WTC11 (cell line): Measurements from ENCODE around the gene CRYGN. TPM values are rescaled to one million over a fixed set of nuclear protein-coding genes. Genes with fewer than 3 reads are reported as not detected.

ENCODE experiments used
- ATAC-seq: fragments of 200-7000 bp; cut with Tn5 transposase; 2 replicates; pipeline ENCODE4 v1.10.0; 2021; ENCODE audit warnings: mild to moderate bottlenecking, moderate library complexity
- CTCF ChIA-PET: fragments of 300-600 bp; sonication (Branson Sonifier 250); formaldehyde crosslinking; loops from one replicate; lab custom pipeline; 2021; ENCODE audit warnings: antibody characterized with exemption; lab: Charles Lee
- POLR2A ChIA-PET: fragments of 350-600 bp; sonication (Branson Sonifier 250); formaldehyde crosslinking; loops from one replicate; lab custom pipeline; 2021; ENCODE audit warnings: antibody characterized with exemption; lab: Charles Lee
- DNase-seq: peaks from one replicate; pipeline ENCODE4 v3.0.0; 2021; ENCODE audit warnings: low spot score
- H3K27ac Mint-ChIP-seq: 2 replicates; pipeline ENCODE4 v1.8.0; 2021; ENCODE audit warnings: mixed read lengths
- H3K27me3 Mint-ChIP-seq: 2 replicates; pipeline ENCODE4 v1.8.0; 2021; ENCODE audit warnings: low read depth, mild to moderate bottlenecking, moderate library complexity, mixed read lengths
- H3K36me3 Mint-ChIP-seq: 2 replicates; pipeline ENCODE4 v1.8.0; 2021; ENCODE audit warnings: mixed read lengths
- H3K4me1 Mint-ChIP-seq: 2 replicates; pipeline ENCODE4 v1.8.0; 2022; ENCODE audit warnings: mixed read lengths
- H3K4me3 Mint-ChIP-seq: 2 replicates; pipeline ENCODE4 v1.8.0; 2021; ENCODE audit warnings: mild to moderate bottlenecking, moderate library complexity, mixed read lengths
- H3K9me3 Mint-ChIP-seq: 2 replicates; pipeline ENCODE4 v1.8.0; 2021; ENCODE audit warnings: mixed read lengths
- CREM ChIP-seq: sonication (generic); formaldehyde crosslinking; IDR thresholded peaks from 2 replicates; pipeline ENCODE4 v1.8.1; 2022; ENCODE audit warnings: mild to moderate bottlenecking, missing genetic modification reagents, moderate library complexity
- ESRRA ChIP-seq: sonication (generic); formaldehyde crosslinking; IDR thresholded peaks from 2 replicates; pipeline ENCODE4 v1.8.1; 2022; ENCODE audit warnings: mild to moderate bottlenecking, missing genetic modification reagents, borderline replicate concordance
- GRHL2 ChIP-seq: fragments of 250-450 bp; sonication (Bioruptor Pico); IDR thresholded peaks from 2 replicates; pipeline ENCODE4 v1.8.0; 2022; ENCODE audit warnings: mild to moderate bottlenecking, moderate library complexity; ENCODE audit not compliant: insufficient replicate concordance, severe bottlenecking
- GTF2I ChIP-seq: fragments of 250-450 bp; sonication (Bioruptor Pico); conservative IDR thresholded peaks from 2 replicates; pipeline ENCODE4 v1.4.0; 2021; ENCODE audit warnings: mild to moderate bottlenecking
- NFYB ChIP-seq: sonication (generic); formaldehyde crosslinking; conservative IDR thresholded peaks from 2 replicates; pipeline ENCODE4 v1.8.0; 2022; ENCODE audit warnings: low read depth, missing genetic modification reagents
- NR3C1 ChIP-seq: sonication (generic); formaldehyde crosslinking; conservative IDR thresholded peaks from 2 replicates; pipeline ENCODE4 v1.8.1; 2023; ENCODE audit warnings: low read depth, mild to moderate bottlenecking, missing genetic modification reagents
- OVOL2 ChIP-seq: fragments of 250-450 bp; sonication (Bioruptor Pico); IDR thresholded peaks from 2 replicates; pipeline ENCODE4 v1.9.0; 2021; ENCODE audit warnings: mild to moderate bottlenecking, borderline replicate concordance
- PRRX2 ChIP-seq: fragments of 250-450 bp; sonication (Bioruptor Pico); IDR thresholded peaks from 2 replicates; pipeline ENCODE4 v1.8.0; 2021; ENCODE audit warnings: mild to moderate bottlenecking
- TEAD4 ChIP-seq: sonication (generic); formaldehyde crosslinking; IDR thresholded peaks from 2 replicates; pipeline ENCODE4 v1.8.0; 2022; ENCODE audit warnings: mild to moderate bottlenecking, missing genetic modification reagents
- ZBTB21 ChIP-seq: sonication (generic); formaldehyde crosslinking; IDR thresholded peaks from 2 replicates; pipeline ENCODE4 v1.8.1; 2023; ENCODE audit warnings: mild to moderate bottlenecking, missing genetic modification reagents, borderline replicate concordance
- ZMAT4 ChIP-seq: fragments of 250-450 bp; sonication (Bioruptor Pico); IDR thresholded peaks from 2 replicates; pipeline ENCODE4 v1.9.0; 2021; ENCODE audit warnings: mild to moderate bottlenecking
- ZNF263 ChIP-seq: sonication (generic); formaldehyde crosslinking; IDR thresholded peaks from 2 replicates; pipeline ENCODE4 v1.8.1; 2022; ENCODE audit warnings: low read depth, mild to moderate bottlenecking, moderate library complexity, missing genetic modification reagents
- total RNA-seq: library from RNA; stranded (reverse); gene quantifications from 3 replicates; pipeline ENCODE4 v1.2.3, GENCODE V29; 2021
- TF ChIP-seq, protein P1 (sequence below): sonication (generic); formaldehyde crosslinking; IDR thresholded peaks from 2 replicates; pipeline ENCODE4 v1.8.1; 2022; ENCODE audit warnings: missing genetic modification reagents, borderline replicate concordance
- TF ChIP-seq, protein P2 (sequence below): fragments of 250-450 bp; sonication (Bioruptor Pico); IDR thresholded peaks from 2 replicates; pipeline ENCODE4 v1.8.0; 2021; ENCODE audit warnings: mild to moderate bottlenecking
- TF ChIP-seq, protein P3 (sequence below): fragments of 250-450 bp; sonication (Bioruptor Pico); IDR thresholded peaks from 2 replicates; pipeline ENCODE4 v2.1.2; 2022; ENCODE audit warnings: mild to moderate bottlenecking, moderate library complexity
- TF ChIP-seq, protein P4 (sequence below): sonication (generic); formaldehyde crosslinking; IDR thresholded peaks from 2 replicates; pipeline ENCODE4 v1.8.1; 2022; ENCODE audit warnings: mild to moderate bottlenecking, missing genetic modification reagents, moderate library complexity, borderline replicate concordance
- TF ChIP-seq, protein P5 (sequence below): fragments of 250-450 bp; sonication (Bioruptor Pico); conservative IDR thresholded peaks from 2 replicates; pipeline ENCODE4 v1.9.0; 2021; ENCODE audit warnings: mild to moderate bottlenecking
- TF ChIP-seq, protein P6 (sequence below): fragments of 200-600 bp; IDR thresholded peaks from 2 replicates; pipeline ENCODE4 v1.8.0; 2022; ENCODE audit warnings: antibody characterized with exemption

The CRYGN gene
- total RNA-seq, 1 experiment from 2014 or later: 1.5 TPM

DNA sequence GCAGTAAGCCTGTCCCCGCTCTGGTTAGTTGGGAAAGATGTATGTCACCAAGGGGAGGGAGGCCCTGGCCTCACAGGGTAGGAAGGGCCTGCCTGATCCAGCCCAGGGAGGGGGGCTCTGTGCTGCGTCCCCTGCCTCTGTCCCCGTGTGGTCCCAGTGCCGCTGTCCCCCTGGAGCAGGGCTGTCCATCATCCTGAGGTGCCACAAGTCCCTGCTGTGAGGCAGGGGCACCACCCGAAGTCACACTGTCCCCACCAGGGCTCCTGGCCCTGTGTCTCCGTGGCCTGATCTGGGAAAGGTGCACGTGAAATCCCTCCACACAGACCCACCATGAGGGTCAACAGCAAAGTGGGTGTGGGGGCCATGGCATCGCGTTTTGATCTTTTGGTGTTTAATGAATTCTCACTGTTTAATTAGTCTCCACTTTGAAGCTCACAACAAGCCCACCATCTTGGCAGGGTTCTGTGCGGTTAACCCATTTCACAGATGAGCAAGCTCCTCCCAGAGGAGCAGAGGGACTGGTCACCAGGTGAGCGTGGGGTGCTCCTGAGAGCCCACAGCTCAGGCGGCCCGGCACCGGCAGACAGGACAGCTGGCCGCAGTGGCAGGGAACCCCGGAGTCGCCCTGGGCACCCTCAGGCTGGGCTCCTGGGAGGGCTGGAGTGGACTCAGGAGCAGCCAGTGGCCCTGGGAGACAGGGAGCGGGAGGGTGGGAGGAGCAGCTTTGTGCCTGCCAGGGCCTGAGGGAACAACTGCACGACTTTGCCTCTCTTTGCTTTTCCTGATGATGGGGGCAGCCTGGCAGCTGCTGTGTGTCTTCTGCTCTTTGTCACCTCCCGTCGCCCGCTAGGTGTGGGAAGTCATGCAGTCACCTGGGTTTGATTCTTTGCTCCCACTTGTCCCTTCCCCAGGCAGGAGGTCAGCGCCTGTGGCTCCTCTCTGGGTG, 12.0 kb upstream of the CRYGN start:
- POLR2A ChIA-PET: interaction anchor here (0.5 to 0.6 kb wide), 2 partner anchors 13 to 1127 kb away, joined by 3 read pairs; no protein-coding TSS in a partner anchor
- peaks cover 9% of the 10 kb centered on the region for H3K27me3 Mint-ChIP-seq
- H3K9me3 Mint-ChIP-seq: peaks cover under 1% of the 10 kb centered on the region; the same call in 1 of the 2 replicates
- H3K36me3 Mint-ChIP-seq: no peaks in the 10 kb centered on the region; the same call in 1 of the 2 replicates
- DNase-seq (no peak), ATAC-seq (no peak)
- no peak overlapping the region; the same call in 1 of the 2 replicates for H3K27ac Mint-ChIP-seq
- CTCF ChIA-PET: interaction anchor here (0.6 to 2.7 kb wide), 4 partner anchors 8 to 220 kb away, joined by 3 to 7 read pairs (median 4); no protein-coding TSS in a partner anchor
- TF ChIP-seq, protein P1, sequence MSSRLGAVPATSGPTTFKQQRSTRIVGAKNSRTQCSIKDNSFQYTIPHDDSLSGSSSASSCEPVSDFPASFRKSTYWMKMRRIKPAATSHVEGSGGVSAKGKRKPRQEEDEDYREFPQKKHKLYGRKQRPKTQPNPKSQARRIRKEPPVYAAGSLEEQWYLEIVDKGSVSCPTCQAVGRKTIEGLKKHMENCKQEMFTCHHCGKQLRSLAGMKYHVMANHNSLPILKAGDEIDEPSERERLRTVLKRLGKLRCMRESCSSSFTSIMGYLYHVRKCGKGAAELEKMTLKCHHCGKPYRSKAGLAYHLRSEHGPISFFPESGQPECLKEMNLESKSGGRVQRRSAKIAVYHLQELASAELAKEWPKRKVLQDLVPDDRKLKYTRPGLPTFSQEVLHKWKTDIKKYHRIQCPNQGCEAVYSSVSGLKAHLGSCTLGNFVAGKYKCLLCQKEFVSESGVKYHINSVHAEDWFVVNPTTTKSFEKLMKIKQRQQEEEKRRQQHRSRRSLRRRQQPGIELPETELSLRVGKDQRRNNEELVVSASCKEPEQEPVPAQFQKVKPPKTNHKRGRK (CRISPR knock-in tag): no peak
- TF ChIP-seq GTF2I (CRISPR knock-in tag) (no peak), NFYB (CRISPR knock-in tag) (no peak), CREM (CRISPR knock-in tag) (no peak), TEAD4 (CRISPR knock-in tag) (no peak), PRRX2 (no peak), ZMAT4 (CRISPR knock-in tag) (no peak), NR3C1 (CRISPR knock-in tag) (no peak), GRHL2 (no peak), OVOL2 (CRISPR knock-in tag) (no peak), ESRRA (CRISPR knock-in tag) (no peak), ZBTB21 (no peak), ZNF263 (CRISPR knock-in tag) (no peak)
- TF ChIP-seq, protein P2, sequence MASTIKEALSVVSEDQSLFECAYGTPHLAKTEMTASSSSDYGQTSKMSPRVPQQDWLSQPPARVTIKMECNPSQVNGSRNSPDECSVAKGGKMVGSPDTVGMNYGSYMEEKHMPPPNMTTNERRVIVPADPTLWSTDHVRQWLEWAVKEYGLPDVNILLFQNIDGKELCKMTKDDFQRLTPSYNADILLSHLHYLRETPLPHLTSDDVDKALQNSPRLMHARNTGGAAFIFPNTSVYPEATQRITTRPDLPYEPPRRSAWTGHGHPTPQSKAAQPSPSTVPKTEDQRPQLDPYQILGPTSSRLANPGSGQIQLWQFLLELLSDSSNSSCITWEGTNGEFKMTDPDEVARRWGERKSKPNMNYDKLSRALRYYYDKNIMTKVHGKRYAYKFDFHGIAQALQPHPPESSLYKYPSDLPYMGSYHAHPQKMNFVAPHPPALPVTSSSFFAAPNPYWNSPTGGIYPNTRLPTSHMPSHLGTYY (CRISPR knock-in tag): no peak
- TF ChIP-seq, protein P3, sequence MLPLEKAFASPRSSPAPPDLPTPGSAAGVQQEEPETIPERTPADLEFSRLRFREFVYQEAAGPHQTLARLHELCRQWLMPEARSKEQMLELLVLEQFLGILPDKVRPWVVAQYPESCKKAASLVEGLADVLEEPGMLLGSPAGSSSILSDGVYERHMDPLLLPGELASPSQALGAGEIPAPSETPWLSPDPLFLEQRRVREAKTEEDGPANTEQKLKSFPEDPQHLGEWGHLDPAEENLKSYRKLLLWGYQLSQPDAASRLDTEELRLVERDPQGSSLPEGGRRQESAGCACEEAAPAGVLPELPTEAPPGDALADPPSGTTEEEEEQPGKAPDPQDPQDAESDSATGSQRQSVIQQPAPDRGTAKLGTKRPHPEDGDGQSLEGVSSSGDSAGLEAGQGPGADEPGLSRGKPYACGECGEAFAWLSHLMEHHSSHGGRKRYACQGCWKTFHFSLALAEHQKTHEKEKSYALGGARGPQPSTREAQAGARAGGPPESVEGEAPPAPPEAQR: no peak
- TF ChIP-seq, protein P4, sequence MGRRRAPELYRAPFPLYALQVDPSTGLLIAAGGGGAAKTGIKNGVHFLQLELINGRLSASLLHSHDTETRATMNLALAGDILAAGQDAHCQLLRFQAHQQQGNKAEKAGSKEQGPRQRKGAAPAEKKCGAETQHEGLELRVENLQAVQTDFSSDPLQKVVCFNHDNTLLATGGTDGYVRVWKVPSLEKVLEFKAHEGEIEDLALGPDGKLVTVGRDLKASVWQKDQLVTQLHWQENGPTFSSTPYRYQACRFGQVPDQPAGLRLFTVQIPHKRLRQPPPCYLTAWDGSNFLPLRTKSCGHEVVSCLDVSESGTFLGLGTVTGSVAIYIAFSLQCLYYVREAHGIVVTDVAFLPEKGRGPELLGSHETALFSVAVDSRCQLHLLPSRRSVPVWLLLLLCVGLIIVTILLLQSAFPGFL (CRISPR knock-in tag): no peak
- TF ChIP-seq, protein P5, sequence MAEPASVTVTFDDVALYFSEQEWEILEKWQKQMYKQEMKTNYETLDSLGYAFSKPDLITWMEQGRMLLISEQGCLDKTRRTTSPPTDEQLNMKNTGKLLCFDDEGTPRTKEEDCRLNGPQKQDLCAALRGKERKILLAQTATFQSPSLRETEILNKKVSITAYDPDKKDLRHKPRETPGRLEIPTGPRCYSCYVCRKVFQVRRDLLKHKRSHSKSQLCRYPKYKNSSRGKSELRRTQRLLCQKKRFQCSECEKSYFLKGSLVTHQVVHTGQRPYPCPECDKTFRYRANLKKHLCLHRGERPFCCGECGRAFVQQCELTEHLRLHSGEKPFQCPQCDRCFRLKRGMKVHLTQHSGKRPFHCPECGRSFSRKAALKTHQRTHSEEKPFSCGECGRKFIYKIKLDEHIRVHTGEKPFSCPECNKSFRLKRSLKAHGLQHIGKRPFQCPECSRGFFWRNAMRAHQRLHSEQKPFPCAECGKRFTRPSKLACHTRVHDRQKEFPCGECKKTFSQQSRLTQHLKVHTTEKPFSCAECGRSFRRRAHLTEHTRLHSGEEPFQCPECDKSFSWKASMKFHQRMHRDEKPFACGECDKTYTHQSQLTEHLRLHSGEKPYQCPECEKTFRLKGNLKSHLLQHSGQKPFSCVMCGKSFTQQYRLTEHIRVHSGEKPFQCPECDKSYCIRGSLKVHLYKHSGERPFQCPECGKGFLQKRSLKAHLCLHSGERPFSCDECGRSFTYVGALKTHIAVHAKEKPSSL: no peak
- TF ChIP-seq, protein P6, sequence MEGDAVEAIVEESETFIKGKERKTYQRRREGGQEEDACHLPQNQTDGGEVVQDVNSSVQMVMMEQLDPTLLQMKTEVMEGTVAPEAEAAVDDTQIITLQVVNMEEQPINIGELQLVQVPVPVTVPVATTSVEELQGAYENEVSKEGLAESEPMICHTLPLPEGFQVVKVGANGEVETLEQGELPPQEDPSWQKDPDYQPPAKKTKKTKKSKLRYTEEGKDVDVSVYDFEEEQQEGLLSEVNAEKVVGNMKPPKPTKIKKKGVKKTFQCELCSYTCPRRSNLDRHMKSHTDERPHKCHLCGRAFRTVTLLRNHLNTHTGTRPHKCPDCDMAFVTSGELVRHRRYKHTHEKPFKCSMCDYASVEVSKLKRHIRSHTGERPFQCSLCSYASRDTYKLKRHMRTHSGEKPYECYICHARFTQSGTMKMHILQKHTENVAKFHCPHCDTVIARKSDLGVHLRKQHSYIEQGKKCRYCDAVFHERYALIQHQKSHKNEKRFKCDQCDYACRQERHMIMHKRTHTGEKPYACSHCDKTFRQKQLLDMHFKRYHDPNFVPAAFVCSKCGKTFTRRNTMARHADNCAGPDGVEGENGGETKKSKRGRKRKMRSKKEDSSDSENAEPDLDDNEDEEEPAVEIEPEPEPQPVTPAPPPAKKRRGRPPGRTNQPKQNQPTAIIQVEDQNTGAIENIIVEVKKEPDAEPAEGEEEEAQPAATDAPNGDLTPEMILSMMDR: no peak
- peaks cover 47% of the 10 kb centered on the region for H3K4me1 Mint-ChIP-seq
- no peak overlapping the region for H3K4me3 Mint-ChIP-seq
